Activated CD8-positive, alpha-beta T cell treated with anti-CD3 and anti-CD28 coated beads, Interleukin-2, amount 10 ng/mL, durations not matched to agents 7 days and 5 days (primary cell): Measurements from ENCODE around the gene CCNE1. TPM values are rescaled to one million over a fixed set of nuclear protein-coding genes. Genes with fewer than 3 reads are reported as not detected.
"Not testable (repeated sequence)": the region's sequence is repeated elsewhere in the genome, so short reads cannot be mapped to it uniquely, and the experiment has no call there.

Experiments used
- ATAC-seq: fragments of 150-1000 bp; cut with Tn5 transposase; one replicate; pipeline ENCODE4 v1.10.0; 2021; ENCODE audit warnings: moderate library complexity
- CTCF ChIA-PET: fragments of 350-600 bp; sonication (Branson Sonifier 250); formaldehyde crosslinking; loops from one replicate; lab custom pipeline; 2021; ENCODE audit warnings: antibody characterized with exemption; lab: Charles Lee
- POLR2A ChIA-PET: fragments of 350-600 bp; sonication (Branson Sonifier 250); formaldehyde crosslinking; loops from one replicate; lab custom pipeline; 2021; ENCODE audit warnings: antibody characterized with exemption; lab: Charles Lee
- DNase-seq: peaks from one replicate; pipeline ENCODE4 v3.0.0-alpha.2; 2020
- H3K27ac Mint-ChIP-seq: one replicate; pipeline ENCODE4 v1.8.0; 2021; ENCODE audit warnings: mild to moderate bottlenecking, mixed read lengths
- H3K27me3 Mint-ChIP-seq: one replicate; pipeline ENCODE4 v1.8.0; 2021; ENCODE audit warnings: low read depth, mixed read lengths
- H3K36me3 Mint-ChIP-seq: one replicate; pipeline ENCODE4 v1.8.0; 2021; ENCODE audit warnings: low read depth, mixed read lengths
- H3K4me1 Mint-ChIP-seq: one replicate; pipeline ENCODE4 v1.8.0; 2021; ENCODE audit warnings: low read depth, mixed read lengths
- H3K4me3 Mint-ChIP-seq: one replicate; pipeline ENCODE4 v1.8.0; 2021; ENCODE audit warnings: mild to moderate bottlenecking, mixed read lengths
- H3K9me3 Mint-ChIP-seq: one replicate; pipeline ENCODE4 v1.8.0; 2022; ENCODE audit warnings: mixed read lengths; ENCODE audit not compliant: insufficient read depth
- total RNA-seq, 2 experiments: library from RNA; stranded (reverse); gene quantifications; one replicate each; pipeline ENCODE4 v1.2.3, GENCODE V29; 2021

The CCNE1 gene
- total RNA-seq, 2 experiments from 2014 or later: 38.7 to 39.2 TPM

DNA sequence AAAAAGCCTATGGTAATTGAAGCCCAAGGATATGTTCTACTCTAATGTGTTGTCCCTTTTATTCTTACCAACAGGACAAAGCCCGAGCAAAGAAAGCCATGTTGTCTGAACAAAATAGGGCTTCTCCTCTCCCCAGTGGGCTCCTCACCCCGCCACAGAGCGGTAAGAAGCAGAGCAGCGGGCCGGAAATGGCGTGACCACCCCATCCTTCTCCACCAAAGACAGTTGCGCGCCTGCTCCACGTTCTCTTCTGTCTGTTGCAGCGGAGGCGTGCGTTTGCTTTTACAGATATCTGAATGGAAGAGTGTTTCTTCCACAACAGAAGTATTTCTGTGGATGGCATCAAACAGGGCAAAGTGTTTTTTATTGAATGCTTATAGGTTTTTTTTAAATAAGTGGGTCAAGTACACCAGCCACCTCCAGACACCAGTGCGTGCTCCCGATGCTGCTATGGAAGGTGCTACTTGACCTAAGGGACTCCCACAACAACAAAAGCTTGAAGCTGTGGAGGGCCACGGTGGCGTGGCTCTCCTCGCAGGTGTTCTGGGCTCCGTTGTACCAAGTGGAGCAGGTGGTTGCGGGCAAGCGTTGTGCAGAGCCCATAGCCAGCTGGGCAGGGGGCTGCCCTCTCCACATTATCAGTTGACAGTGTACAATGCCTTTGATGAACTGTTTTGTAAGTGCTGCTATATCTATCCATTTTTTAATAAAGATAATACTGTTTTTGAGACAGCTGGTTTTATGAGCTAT, 12.0 kb downstream of the CCNE1 start:
- no peaks in the 10 kb centered on the region for H3K27me3 Mint-ChIP-seq
- ChIA-PET POLR2A (no interaction called here), CTCF (no interaction called here)
- no peak overlapping the region for H3K4me3 Mint-ChIP-seq
- no peaks in the 10 kb centered on the region for H3K9me3 Mint-ChIP-seq
- H3K4me1 Mint-ChIP-seq: no peaks in the 10 kb centered on the region
- ATAC-seq (no peak), DNase-seq (no peak)
- peaks cover 51% of the 10 kb centered on the region for H3K36me3 Mint-ChIP-seq
- H3K27ac Mint-ChIP-seq: peak overlapping the region; percentile 57

- H3K36me3 Mint-ChIP-seq: peaks cover 41% of the 10 kb centered on the region
- H3K9me3 Mint-ChIP-seq, POLR2A ChIA-PET, DNase-seq, CTCF ChIA-PET, H3K27ac Mint-ChIP-seq, ATAC-seq, H3K4me3 Mint-ChIP-seq, H3K27me3 Mint-ChIP-seq, H3K4me1 Mint-ChIP-seq: not testable (repeated sequence)
Measured at GRCh38 chr19:29825263-29825662, 13.5 kb downstream of the CCNE1 start.

DNA sequence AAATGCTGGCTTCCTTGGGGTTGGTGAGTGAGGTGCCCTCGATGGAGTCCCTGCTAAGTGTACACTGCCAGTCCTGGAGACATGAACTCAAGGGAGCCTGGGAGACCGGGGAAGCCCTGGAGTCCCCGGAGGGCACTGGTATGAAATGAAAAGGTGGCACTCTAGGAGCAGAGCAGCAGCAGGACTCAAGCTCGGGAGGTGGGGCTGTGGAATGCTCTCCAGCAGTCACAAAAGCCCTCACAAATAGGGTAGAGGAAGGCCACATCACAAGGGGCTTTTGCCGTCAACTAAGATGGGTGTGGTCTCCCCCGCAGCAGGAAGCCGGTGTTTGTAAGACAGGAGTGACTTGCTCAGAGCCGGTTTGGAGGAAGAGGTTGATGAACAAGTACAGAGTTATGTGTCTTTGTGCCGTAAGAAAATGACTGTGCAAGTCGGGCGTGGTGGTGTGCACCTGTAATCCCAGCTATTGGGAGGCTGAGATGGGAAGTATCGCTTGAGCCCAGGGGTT, 19.3 kb downstream of the CCNE1 start:
- DNase-seq (peak; percentile 77), ATAC-seq (peak; percentile 92)
- POLR2A ChIA-PET: interaction anchor here (1.2 to 2.1 kb wide), 2 partner anchors 14 to 16 kb away, joined by 7 to 10 read pairs; no protein-coding TSS in a partner anchor
- peak overlapping the region; percentile 71 for H3K4me3 Mint-ChIP-seq
- H3K9me3 Mint-ChIP-seq: no peaks in the 10 kb centered on the region
- peaks cover 3% of the 10 kb centered on the region for H3K36me3 Mint-ChIP-seq
- no peaks in the 10 kb centered on the region for H3K27me3 Mint-ChIP-seq
- H3K4me1 Mint-ChIP-seq: peaks cover 49% of the 10 kb centered on the region
- CTCF ChIA-PET: interaction anchor here (0.9 to 3.7 kb wide), 2 partner anchors 9 to 70 kb away, joined by 4 to 15 read pairs; no protein-coding TSS in a partner anchor
- H3K27ac Mint-ChIP-seq: peak overlapping the region; percentile 95

- Mint-ChIP-seq H3K27me3 (no peaks in the 10 kb centered on the region), H3K9me3 (no peaks in the 10 kb centered on the region), H3K27ac (peak overlapping the region; percentile 95), H3K36me3 (peaks cover 3% of the 10 kb centered on the region), H3K4me1 (peaks cover 55% of the 10 kb centered on the region), H3K4me3 (peak overlapping the region; percentile 71)
- peak; percentile 20 for ATAC-seq
- CTCF ChIA-PET: interaction anchor here (3.7 kb wide), 1 partner anchor 71 kb away, joined by 15 read pairs; no protein-coding TSS in a partner anchor
- DNase-seq: no peak
- POLR2A ChIA-PET: interaction anchor here (1.2 to 2.1 kb wide), 2 partner anchors 13 to 17 kb away, joined by 7 to 10 read pairs; no protein-coding TSS in a partner anchor
Measured at GRCh38 chr19:29831686-29832085, 19.9 kb downstream of the CCNE1 start.

DNA sequence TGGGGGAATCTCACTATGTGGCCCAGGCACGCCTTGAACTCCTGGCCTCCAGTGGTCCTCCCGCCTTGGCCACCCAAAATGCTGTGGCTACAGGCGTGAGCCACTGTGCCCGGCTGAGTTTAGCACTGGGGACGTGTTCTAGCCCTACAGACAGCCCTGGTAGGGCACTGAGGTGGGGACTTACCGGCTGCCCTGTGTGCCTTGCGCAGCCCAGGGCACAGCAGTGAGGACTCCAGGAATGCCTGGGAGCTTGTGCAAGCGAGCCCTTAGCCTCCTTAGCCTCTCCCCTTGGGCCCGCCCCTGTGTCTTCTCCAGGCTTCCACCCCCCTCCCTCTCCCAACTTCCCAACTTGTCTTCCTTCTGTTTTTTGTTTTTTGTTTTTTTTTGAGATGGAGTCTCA, 21.0 kb downstream of the CCNE1 start:
- Mint-ChIP-seq H3K4me1 (peaks cover 66% of the 10 kb centered on the region), H3K27me3 (no peaks in the 10 kb centered on the region), H3K36me3 (no peaks in the 10 kb centered on the region), H3K27ac (peak overlapping the region; percentile 60), H3K9me3 (no peaks in the 10 kb centered on the region), H3K4me3 (no peak overlapping the region)
- ATAC-seq (no peak), DNase-seq (no peak)
- ChIA-PET CTCF (no interaction called here), POLR2A (interaction anchor here (0.6 to 2.1 kb wide), 2 partner anchors 12 to 58 kb away, joined by 5 to 10 read pairs; no protein-coding TSS in a partner anchor)

DNA sequence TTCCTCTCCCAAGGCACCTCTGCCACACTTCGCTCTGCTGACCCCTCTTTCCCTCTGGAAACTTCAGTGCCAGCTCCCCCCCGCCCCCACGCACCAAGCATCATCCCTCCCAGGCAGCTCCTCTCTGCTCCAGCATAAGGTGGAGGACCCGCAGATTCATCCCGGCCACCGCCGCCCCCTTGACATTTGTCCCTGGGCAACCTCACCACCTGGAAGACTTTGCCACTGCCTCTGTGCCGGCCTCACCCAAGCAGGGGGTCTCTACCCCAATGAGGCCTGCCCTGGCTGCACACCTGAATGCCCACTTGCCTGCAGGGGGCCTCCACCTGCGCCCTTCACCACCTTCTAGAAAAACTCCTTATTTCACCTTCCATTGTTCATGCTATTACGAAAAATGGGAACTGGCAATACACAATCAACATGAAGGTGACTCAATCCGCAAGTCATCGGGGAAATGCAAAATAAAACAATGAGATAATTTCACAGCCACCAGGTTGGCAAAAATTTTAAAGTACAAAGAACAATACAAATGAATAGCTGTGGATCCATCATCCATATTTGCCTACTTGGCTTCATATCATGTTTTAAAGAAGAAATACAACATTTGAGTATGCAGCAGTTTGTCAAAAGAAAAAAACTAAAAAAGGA, 21.9 kb downstream of the CCNE1 start:
- ATAC-seq (no peak), DNase-seq (no peak)
- no peaks in the 10 kb centered on the region for H3K27me3 Mint-ChIP-seq
- ChIA-PET POLR2A (interaction anchor here (0.6 kb wide), 1 partner anchor 59 kb away, joined by 5 read pairs; no protein-coding TSS in a partner anchor), CTCF (no interaction called here)
- H3K4me3 Mint-ChIP-seq: no peak overlapping the region
- no peaks in the 10 kb centered on the region for H3K9me3 Mint-ChIP-seq
- H3K4me1 Mint-ChIP-seq: peaks cover 69% of the 10 kb centered on the region
- no peak overlapping the region for H3K27ac Mint-ChIP-seq
- no peaks in the 10 kb centered on the region for H3K36me3 Mint-ChIP-seq

DNA sequence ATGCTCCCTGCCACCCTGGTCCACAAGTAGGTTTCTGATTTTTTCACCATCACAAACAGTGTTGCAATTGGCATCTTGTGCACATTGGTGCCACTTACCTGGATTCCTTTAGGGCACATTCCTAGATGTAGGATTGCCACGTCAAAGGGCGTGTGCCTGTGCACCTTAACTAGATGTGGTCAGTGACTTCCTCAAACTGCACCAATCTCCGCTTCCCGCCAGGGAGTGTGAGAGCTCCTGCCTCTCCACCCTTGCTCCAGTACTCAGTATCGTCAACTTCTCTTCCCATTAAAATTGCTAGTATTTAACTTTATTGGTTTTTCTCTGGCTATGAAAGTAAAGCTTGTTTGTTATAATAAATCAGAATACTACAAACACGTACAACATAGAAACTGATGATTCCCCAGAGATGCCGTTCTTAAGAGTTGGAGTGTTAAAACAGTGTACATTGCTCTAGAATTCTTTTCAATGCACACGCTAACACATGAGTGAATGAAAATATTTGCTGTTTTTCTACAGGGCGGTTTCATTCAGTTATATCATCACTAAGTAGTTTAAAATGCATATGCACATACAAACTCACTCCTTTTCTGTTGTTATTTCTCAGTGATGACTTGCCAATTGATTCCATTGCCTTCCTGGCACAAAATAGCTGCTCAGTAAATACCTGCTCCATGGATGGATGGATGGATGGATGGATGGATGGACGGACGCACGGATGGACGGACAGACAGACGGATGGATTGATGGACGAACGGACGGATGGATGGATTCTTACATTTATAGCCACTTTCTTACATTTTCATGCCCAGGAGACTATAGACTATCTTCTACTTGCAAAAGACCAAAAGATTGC, 23.4 kb downstream of the CCNE1 start:
- peak overlapping the region; percentile 26 for H3K27ac Mint-ChIP-seq
- CTCF ChIA-PET: interaction anchor here (1.0 to 3.5 kb wide), 2 partner anchors 23 to 75 kb away, joined by 3 to 13 read pairs; no protein-coding TSS in a partner anchor
- POLR2A ChIA-PET: interaction anchor here (1.8 kb wide), 1 partner anchor 10 kb away, joined by 9 read pairs; no protein-coding TSS in a partner anchor

DNA sequence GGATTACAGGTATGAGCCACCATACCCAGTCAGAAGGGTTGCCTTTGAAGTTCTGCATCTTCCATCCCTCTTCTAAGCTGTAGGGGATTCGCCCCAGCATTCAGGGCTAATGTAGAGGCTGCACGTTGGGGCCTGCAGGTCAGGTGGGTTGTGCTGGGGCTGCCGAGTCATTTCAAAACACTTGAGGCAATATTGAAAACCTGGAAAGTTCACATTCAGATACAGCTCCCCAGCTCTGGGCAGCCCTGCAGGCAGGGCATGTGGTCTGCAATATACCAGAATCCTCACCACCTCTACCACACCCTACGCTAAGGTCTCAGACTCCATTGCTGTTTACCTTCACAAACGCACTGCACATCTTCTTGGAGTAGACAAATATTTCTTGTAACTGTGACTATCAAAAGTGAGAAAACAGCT, 24.6 kb downstream of the CCNE1 start:
- ATAC-seq (peak; percentile 57), DNase-seq (peak; percentile 57)
- H3K4me3 Mint-ChIP-seq: peak overlapping the region; percentile 71
- no peaks in the 10 kb centered on the region for H3K9me3 Mint-ChIP-seq
- POLR2A ChIA-PET: interaction anchor here (0.9 to 2.1 kb wide), 4 partner anchors 9 to 22 kb away, joined by 3 to 9 read pairs (median 6); no protein-coding TSS in a partner anchor
- no peaks in the 10 kb centered on the region for H3K27me3 Mint-ChIP-seq
- CTCF ChIA-PET: interaction anchor here (1.2 to 3.5 kb wide), 3 partner anchors 22 to 77 kb away, joined by 5 to 13 read pairs (median 13); no protein-coding TSS in a partner anchor
- H3K4me1 Mint-ChIP-seq: peaks cover 54% of the 10 kb centered on the region
- peak overlapping the region; percentile 92 for H3K27ac Mint-ChIP-seq
- no peaks in the 10 kb centered on the region for H3K36me3 Mint-ChIP-seq

More for the DNA sequence above, 23.4 kb downstream of the CCNE1 start:
- Mint-ChIP-seq H3K9me3 (no peaks in the 10 kb centered on the region), H3K36me3 (no peaks in the 10 kb centered on the region), H3K4me1 (peaks cover 66% of the 10 kb centered on the region), H3K4me3 (no peak overlapping the region), H3K27me3 (no peaks in the 10 kb centered on the region)
- ATAC-seq (no peak), DNase-seq (no peak)

DNA sequence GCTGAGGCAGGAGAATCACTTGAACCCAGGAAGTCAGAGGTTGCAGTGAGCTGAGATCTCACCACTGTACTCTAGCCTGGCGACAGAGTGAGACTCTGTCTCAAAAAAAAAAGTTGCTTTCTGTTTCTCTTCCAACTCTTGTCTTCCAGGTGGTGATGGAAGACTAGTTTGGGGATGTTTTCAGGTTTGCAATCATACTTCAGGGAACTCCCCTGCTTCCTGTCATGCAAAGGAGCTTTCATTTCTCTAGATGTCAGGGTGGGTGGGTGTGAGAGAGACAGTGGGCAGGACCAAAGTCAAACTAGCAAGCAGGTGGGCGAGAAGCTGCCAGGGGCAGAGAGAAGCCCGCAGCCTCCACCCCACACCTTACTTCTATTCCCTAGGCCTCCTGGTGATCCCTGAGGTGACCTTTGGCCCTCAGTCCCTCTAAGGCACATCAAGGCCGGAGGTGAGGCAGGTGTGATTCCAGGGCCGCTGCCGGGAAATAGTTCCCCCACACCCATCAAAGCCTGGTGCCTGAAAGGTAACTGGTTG, 25.7 kb downstream of the CCNE1 start:
- Mint-ChIP-seq H3K27me3 (peaks cover 3% of the 10 kb centered on the region), H3K4me1 (peaks cover 46% of the 10 kb centered on the region), H3K27ac (peak overlapping the region; percentile 92), H3K9me3 (no peaks in the 10 kb centered on the region), H3K4me3 (peak overlapping the region; percentile 71), H3K36me3 (no peaks in the 10 kb centered on the region)
- ChIA-PET CTCF (interaction anchor here (0.7 to 3.5 kb wide), 6 partner anchors 8 to 121 kb away, joined by 3 to 13 read pairs (median 4); no protein-coding TSS in a partner anchor), POLR2A (interaction anchor here (0.7 to 2.1 kb wide), 8 partner anchors 14 to 232 kb away, joined by 3 to 6 read pairs (median 4); partner anchors contain the start of genes C19orf12 and POP4)
- peak; percentile 51 for DNase-seq
- ATAC-seq: peak; percentile 77

DNA sequence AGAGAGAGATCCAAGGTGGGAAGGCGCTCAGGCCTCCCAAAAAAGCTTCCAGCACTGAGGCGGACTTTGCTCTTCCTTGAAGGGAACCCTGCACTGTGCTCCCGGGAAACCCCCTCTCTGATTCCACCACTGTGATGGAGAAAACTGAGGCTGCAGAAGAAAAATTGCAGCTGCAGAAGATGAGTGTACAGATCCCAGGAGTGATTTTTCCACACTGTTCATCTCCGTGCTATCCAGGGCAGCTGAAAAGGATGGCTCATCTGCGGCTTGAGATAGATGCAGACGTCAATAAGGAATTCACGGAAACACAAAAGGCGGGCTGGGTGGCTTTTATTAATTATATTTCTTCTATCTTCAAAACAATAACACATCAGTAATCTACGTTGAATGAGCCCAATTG, 26.2 kb downstream of the CCNE1 start:
- no peak overlapping the region for H3K4me3 Mint-ChIP-seq
- H3K4me1 Mint-ChIP-seq: peaks cover 43% of the 10 kb centered on the region
- ChIA-PET POLR2A (interaction anchor here (0.7 to 2.1 kb wide), 8 partner anchors 13 to 232 kb away, joined by 3 to 6 read pairs (median 4); partner anchors contain the start of genes C19orf12 and POP4), CTCF (interaction anchor here (0.7 to 3.5 kb wide), 5 partner anchors 20 to 122 kb away, joined by 3 to 13 read pairs (median 4); no protein-coding TSS in a partner anchor)
- peaks cover 5% of the 10 kb centered on the region for H3K27me3 Mint-ChIP-seq
- no peaks in the 10 kb centered on the region for H3K36me3 Mint-ChIP-seq
- DNase-seq (no peak), ATAC-seq (no peak)
- no peaks in the 10 kb centered on the region for H3K9me3 Mint-ChIP-seq
- peak overlapping the region; percentile 92 for H3K27ac Mint-ChIP-seq
